Measurements from ENCODE around the gene MAGI2. TPM values are rescaled to one million over a fixed set of nuclear protein-coding genes. Genes with fewer than 3 reads are reported as not detected.

Gene MAGI2
- total RNA-seq, 4 donors from 2014 or later, result 0.23 to 5.5 (median 0.45) TPM

- Histone ChIP-seq H3K27ac (no peak overlapping the region), H3K36me3 (no peaks in the 10 kb centered on the region), H3K9me3 (no peaks in the 10 kb centered on the region), H3K27me3 (no peaks in the 10 kb centered on the region), H3K4me3 (no peak overlapping the region), H3K4me1 (no peaks in the 10 kb centered on the region)
- TF ChIP-seq, protein P1, sequence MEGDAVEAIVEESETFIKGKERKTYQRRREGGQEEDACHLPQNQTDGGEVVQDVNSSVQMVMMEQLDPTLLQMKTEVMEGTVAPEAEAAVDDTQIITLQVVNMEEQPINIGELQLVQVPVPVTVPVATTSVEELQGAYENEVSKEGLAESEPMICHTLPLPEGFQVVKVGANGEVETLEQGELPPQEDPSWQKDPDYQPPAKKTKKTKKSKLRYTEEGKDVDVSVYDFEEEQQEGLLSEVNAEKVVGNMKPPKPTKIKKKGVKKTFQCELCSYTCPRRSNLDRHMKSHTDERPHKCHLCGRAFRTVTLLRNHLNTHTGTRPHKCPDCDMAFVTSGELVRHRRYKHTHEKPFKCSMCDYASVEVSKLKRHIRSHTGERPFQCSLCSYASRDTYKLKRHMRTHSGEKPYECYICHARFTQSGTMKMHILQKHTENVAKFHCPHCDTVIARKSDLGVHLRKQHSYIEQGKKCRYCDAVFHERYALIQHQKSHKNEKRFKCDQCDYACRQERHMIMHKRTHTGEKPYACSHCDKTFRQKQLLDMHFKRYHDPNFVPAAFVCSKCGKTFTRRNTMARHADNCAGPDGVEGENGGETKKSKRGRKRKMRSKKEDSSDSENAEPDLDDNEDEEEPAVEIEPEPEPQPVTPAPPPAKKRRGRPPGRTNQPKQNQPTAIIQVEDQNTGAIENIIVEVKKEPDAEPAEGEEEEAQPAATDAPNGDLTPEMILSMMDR (IDR thresholded peaks at IDR 0.05), result no peak
- no peak for TF ChIP-seq POLR2A (IDR thresholded peaks at IDR 0.05)
- 75 to 78% methylated on average over 3 of the region's 3 CpGs for WGBS, 2 donors
- intact Hi-C loops (cut with DNase I), result no loop called here
- DNase-seq, result no peak
These were observed 1238.3 kb downstream of the MAGI2 start for GRCh38 chr7:78215199-78215598.

DNA sequence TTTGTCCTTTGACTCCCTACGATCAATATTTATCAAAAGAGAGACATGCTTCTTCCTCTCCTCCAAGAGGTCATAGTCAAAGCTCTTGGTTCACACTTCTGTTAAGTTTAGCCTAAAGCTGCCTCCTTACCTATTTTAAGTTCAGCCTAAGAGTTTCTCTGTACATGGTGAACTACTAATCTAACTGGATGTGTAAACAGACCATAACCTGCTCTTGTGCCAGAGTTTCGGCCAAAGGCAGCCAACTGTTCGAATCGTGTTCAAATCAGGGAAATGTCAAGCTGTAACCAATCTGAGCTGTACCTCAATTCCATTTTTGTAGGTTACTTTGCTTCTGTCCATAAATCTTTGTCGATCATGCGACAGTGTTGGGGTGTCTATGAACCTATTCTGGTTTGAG is 1240.1 kb downstream of the MAGI2 start:
- DNase-seq, result no peak
- no peak for TF ChIP-seq POLR2A (IDR thresholded peaks at IDR 0.05)
- TF ChIP-seq, protein P1 (IDR thresholded peaks at IDR 0.05), result no peak
- no peak overlapping the region for H3K27ac ChIP-seq
- WGBS, 2 donors, result 82 to 91% methylated on average over 6 of the region's 6 CpGs
- no peaks in the 10 kb centered on the region for H3K9me3 ChIP-seq
- H3K36me3 ChIP-seq, result no peaks in the 10 kb centered on the region
- H3K4me1 ChIP-seq, result no peaks in the 10 kb centered on the region
- intact Hi-C loops (cut with DNase I), result no loop called here
- no peaks in the 10 kb centered on the region for H3K27me3 ChIP-seq
- H3K4me3 ChIP-seq, result no peak overlapping the region

DNA sequence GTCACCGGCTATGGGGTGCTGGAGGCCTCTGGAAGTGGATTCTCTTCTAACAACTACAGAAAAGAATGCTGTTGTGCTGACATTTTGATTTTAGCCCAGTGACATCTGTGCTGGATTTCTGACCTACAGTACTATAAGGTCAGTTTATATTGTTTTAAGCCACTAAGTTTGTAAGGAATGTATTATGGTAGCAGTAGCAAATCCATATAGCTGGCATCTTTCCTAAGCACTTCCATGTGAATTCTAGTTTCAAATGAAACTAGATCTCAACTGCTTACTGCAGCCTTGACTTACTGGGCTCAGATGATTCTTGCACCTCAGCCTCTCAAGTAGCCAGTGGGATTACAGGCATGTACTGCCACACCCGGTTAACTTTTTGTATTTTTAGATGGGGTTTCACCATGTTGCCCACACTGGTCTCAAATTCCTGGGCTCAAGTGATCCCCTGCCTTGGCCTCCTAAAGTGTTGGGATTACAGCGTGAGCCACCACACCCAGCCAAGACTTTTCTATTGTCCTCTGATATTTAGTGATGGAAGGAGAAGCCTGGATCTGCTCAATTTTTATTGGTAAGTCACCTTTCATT is 1240.9 kb downstream of the MAGI2 start:
- Histone ChIP-seq H3K27ac (no peak overlapping the region), H3K36me3 (no peaks in the 10 kb centered on the region), H3K4me1 (no peaks in the 10 kb centered on the region), H3K4me3 (no peak overlapping the region), H3K9me3 (no peaks in the 10 kb centered on the region), H3K27me3 (no peaks in the 10 kb centered on the region)
- WGBS, 2 donors, result 77 to 83% methylated on average over 3 of the region's 3 CpGs
- TF ChIP-seq, protein P1 (IDR thresholded peaks at IDR 0.05), result no peak
- TF ChIP-seq POLR2A (IDR thresholded peaks at IDR 0.05), result no peak
- no peak for DNase-seq
- intact Hi-C loops (cut with DNase I), result no loop called here

DNA sequence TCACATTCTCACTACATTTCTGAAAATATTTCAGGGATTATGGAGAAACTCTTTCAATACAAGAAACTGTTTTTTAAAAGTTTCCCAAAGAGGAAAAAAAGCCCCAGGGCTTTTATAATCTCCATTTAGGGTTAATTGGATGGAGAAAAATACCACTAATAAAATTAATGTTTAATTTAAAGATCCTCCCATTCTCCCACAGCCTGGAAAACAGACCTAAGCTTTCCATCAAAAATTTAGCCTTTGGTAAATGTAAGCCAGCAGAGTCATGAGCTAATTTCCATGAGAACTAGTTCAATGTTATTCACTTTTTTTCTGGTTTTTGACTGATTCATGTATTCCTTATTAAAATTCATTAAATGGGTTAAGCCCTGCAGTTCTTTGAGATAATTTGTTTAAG is 1246.2 kb downstream of the MAGI2 start:
- Histone ChIP-seq H3K4me3 (no peak overlapping the region), H3K4me1 (no peaks in the 10 kb centered on the region), H3K27me3 (no peaks in the 10 kb centered on the region), H3K27ac (no peak overlapping the region), H3K9me3 (no peaks in the 10 kb centered on the region), H3K36me3 (no peaks in the 10 kb centered on the region)
- intact Hi-C loops (cut with DNase I), result no loop called here
- no peak for TF ChIP-seq POLR2A (IDR thresholded peaks at IDR 0.05)
- TF ChIP-seq, protein P1 (IDR thresholded peaks at IDR 0.05), result no peak
- no peak for DNase-seq

DNA sequence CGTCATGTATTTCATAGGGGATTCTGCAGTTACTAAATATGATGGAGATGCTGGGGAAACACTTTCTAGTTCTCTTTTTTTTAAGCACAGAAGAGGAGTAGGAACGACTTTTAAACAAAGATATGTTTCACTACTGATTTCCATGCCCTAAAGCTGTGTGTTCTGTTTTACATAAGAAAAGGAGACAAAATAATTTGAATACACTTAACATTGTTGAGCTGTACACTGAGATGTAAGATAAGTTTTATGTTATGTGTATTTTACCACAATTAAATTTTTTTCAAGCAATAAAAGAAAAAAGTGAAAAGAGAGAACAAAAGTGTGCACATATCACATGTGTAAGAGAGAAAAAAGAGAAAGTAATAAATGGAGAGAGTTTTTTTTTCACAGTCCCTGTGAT is 1246.7 kb downstream of the MAGI2 start:
- 50 to 65% methylated on average over 2 of the region's 2 CpGs for WGBS, 2 donors
- H3K4me1 ChIP-seq, result no peaks in the 10 kb centered on the region
- intact Hi-C loops (cut with DNase I), result no loop called here
- H3K4me3 ChIP-seq, result no peak overlapping the region
- H3K27ac ChIP-seq, result no peak overlapping the region
- no peaks in the 10 kb centered on the region for H3K27me3 ChIP-seq
- H3K36me3 ChIP-seq, result no peaks in the 10 kb centered on the region
- H3K9me3 ChIP-seq, result no peaks in the 10 kb centered on the region
- TF ChIP-seq, protein P1 (IDR thresholded peaks at IDR 0.05), result no peak
- no peak for TF ChIP-seq POLR2A (IDR thresholded peaks at IDR 0.05)
- no peak for DNase-seq

Data from esophagus squamous epithelium (tissue), 5 donors.